Hematopoietic multipotent progenitor cell treated with erythropoietin and hydrocortisone succinate and interleukin-3 and kit ligand, for 17 days (in vitro differentiated cells): Measurements from ENCODE around the gene PSMC3.

Experiments used
- DNase-seq: peaks from one replicate; pipeline ENCODE4 v3.0.0-alpha.2; 2015; ENCODE audit warnings: low spot score

Gene PSMC3

GRCh38 chr11:47443028-47443700 lies 16.9 kb upstream of the PSMC3 start:
- DNase-seq = no peak

- no peak for DNase-seq
These were observed 16.3 kb upstream of the PSMC3 start for GRCh38 chr11:47442514-47442913.

GRCh38 chr11:47441421-47441820 lies 15.2 kb upstream of the PSMC3 start:
- no peak for DNase-seq

- no peak for DNase-seq
These were observed 13.8 kb upstream of the PSMC3 start for GRCh38 chr11:47440054-47440476.

- DNase-seq = no peak
These were observed 12.5 kb upstream of the PSMC3 start for GRCh38 chr11:47438721-47439120.

- DNase-seq = no peak
These were observed 11.6 kb upstream of the PSMC3 start for GRCh38 chr11:47437746-47438418.

GRCh38 chr11:47437218-47437745 lies 11.0 kb upstream of the PSMC3 start:
- DNase-seq = no peak

- DNase-seq = no peak
These were observed 10.5 kb upstream of the PSMC3 start for GRCh38 chr11:47436726-47437125.

GRCh38 chr11:47435687-47436086 lies 9.4 kb upstream of the PSMC3 start:
- no peak for DNase-seq

GRCh38 chr11:47434011-47434786 lies 8.0 kb upstream of the PSMC3 start:
- no peak for DNase-seq

GRCh38 chr11:47433157-47433556 lies 6.9 kb upstream of the PSMC3 start:
- DNase-seq = no peak

- no peak for DNase-seq
These were observed 5.3 kb upstream of the PSMC3 start for GRCh38 chr11:47431356-47432083.

- DNase-seq = no peak
These were observed 4.3 kb upstream of the PSMC3 start for GRCh38 chr11:47430524-47430923.

- no peak for DNase-seq
These were observed 628 bp downstream of the PSMC3 start for GRCh38 chr11:47425611-47426010.

- no peak for DNase-seq
These were observed 7.6 kb downstream of the PSMC3 start for GRCh38 chr11:47418454-47419259.

GRCh38 chr11:47417712-47418111 lies 8.5 kb downstream of the PSMC3 start:
- no peak for DNase-seq

GRCh38 chr11:47415949-47416472 lies 10.2 kb downstream of the PSMC3 start:
- no peak for DNase-seq

- DNase-seq = no peak
These were observed 11.0 kb downstream of the PSMC3 start for GRCh38 chr11:47415091-47415854.

- DNase-seq = no peak
These were observed 11.6 kb downstream of the PSMC3 start for GRCh38 chr11:47414685-47415070.
